Measurements from ENCODE around the gene TAAR5.

GRCh38 chr6:132590362-132590761 lies 821 bp upstream of the TAAR5 start:
- TF ChIP-seq CTCF (IDR thresholded peaks at IDR 0.05; ENCODE audit: extremely low read depth in 1 of 2, insufficient read depth in 1 of 2, low read depth in 1 of 2, low read length in 2 of 2): no peak
- no peak for TF ChIP-seq POLR2A (IDR thresholded peaks at IDR 0.05; ENCODE audit: low read depth, low read length)
- no peak for TF ChIP-seq FOS (IDR thresholded peaks at IDR 0.05; ENCODE audit: borderline replicate concordance, insufficient read depth, low read length)
- TF ChIP-seq EZH2 (IDR thresholded peaks at IDR 0.05; ENCODE audit: borderline replicate concordance, low read depth, low read length, severe bottlenecking): no peak
- TF ChIP-seq MAX (IDR thresholded peaks at IDR 0.05; ENCODE audit: insufficient read depth, insufficient read length): no peak
- no peak for TF ChIP-seq GATA2 (IDR thresholded peaks at IDR 0.05; ENCODE audit: insufficient read depth, insufficient read length, low read depth, low read length)

Data from endothelial cell of umbilical vein (primary cell).